A673 (cell line): ENCODE results near the gene RNF123.
"Not testable (repeated sequence)": the region's sequence is repeated elsewhere in the genome, so short reads cannot be mapped to it uniquely, and the experiment has no call there.

Experiments used
- EZH2 ChIP-seq: fragments of 200-600 bp; sonication (generic); IDR thresholded peaks from 2 replicates; pipeline ENCODE4 v1.6.1; 2017; ENCODE audit warnings: borderline replicate concordance, low read depth, mild to moderate bottlenecking, mixed read lengths, antibody characterized with exemption, low read length; ENCODE audit not compliant: poor library complexity, severe bottlenecking
- TF ChIP-seq, protein P1 (sequence below): fragments of 300-800, 200-600 bp; sonication (generic); conservative IDR thresholded peaks from 2 replicates; pipeline ENCODE4 v1.5.1; 2017; ENCODE audit warnings: low read depth, mild to moderate bottlenecking, antibody characterized with exemption, low read length, moderate library complexity, mixed read lengths

DNA sequence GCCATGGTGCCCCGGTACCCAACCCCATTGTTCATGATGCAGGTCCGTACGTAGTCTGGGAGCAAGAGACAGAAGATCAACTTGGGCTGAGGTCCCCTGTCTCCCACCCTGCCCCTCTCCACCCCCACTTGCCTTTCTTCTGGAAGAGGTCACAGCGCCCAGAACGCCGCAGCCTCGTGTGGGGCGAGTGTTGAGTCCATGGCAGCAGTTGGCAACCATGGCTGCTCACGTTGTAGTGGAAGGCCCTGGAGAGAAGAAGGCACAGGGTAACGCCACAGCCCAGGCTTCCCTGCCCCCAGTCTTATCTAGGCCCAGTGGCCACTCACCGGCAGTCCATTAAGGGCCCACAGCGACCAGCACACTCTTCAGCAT lies 1.9 kb upstream of the RNF123 start:
- TF ChIP-seq, protein P1, sequence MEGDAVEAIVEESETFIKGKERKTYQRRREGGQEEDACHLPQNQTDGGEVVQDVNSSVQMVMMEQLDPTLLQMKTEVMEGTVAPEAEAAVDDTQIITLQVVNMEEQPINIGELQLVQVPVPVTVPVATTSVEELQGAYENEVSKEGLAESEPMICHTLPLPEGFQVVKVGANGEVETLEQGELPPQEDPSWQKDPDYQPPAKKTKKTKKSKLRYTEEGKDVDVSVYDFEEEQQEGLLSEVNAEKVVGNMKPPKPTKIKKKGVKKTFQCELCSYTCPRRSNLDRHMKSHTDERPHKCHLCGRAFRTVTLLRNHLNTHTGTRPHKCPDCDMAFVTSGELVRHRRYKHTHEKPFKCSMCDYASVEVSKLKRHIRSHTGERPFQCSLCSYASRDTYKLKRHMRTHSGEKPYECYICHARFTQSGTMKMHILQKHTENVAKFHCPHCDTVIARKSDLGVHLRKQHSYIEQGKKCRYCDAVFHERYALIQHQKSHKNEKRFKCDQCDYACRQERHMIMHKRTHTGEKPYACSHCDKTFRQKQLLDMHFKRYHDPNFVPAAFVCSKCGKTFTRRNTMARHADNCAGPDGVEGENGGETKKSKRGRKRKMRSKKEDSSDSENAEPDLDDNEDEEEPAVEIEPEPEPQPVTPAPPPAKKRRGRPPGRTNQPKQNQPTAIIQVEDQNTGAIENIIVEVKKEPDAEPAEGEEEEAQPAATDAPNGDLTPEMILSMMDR, result not testable (repeated sequence)
- not testable (repeated sequence) for TF ChIP-seq EZH2
